Measurements from ENCODE around the gene MOB3C.

Gene MOB3C

GRCh38 chr1:46569884-46570725, 46.5 kb downstream of the MOB3C start:
- DNase-seq = no peak

GRCh38 chr1:46569116-46569515, 47.5 kb downstream of the MOB3C start:
- DNase-seq = no peak

- no peak for DNase-seq
Observed at GRCh38 chr1:46568461-46568891, 48.1 kb downstream of the MOB3C start.

GRCh38 chr1:46563341-46563740, 53.3 kb downstream of the MOB3C start:
- DNase-seq = no peak

GRCh38 chr1:46562498-46562897, 54.1 kb downstream of the MOB3C start:
- DNase-seq = no peak

- DNase-seq = no peak
Observed at GRCh38 chr1:46558966-46559365, 57.6 kb downstream of the MOB3C start.

GRCh38 chr1:46558141-46558963, 58.3 kb downstream of the MOB3C start:
- no peak for DNase-seq
